WTC11 (cell line): ENCODE measurements around the gene GLS. TPM values are rescaled to one million over a fixed set of nuclear protein-coding genes. Genes with fewer than 3 reads are reported as not detected.
"Not testable (repeated sequence)": the region's sequence is repeated elsewhere in the genome, so short reads cannot be mapped to it uniquely, and the experiment has no call there.

ENCODE experiments used
- ATAC-seq: fragments of 200-7000 bp; cut with Tn5 transposase; 2 replicates; pipeline ENCODE4 v1.10.0; 2021; ENCODE audit warnings: mild to moderate bottlenecking, moderate library complexity
- CTCF ChIA-PET: fragments of 300-600 bp; sonication (Branson Sonifier 250); formaldehyde crosslinking; loops from one replicate; lab custom pipeline; 2021; ENCODE audit warnings: antibody characterized with exemption; lab: Charles Lee
- POLR2A ChIA-PET: fragments of 350-600 bp; sonication (Branson Sonifier 250); formaldehyde crosslinking; loops from one replicate; lab custom pipeline; 2021; ENCODE audit warnings: antibody characterized with exemption; lab: Charles Lee
- DNase-seq: peaks from one replicate; pipeline ENCODE4 v3.0.0; 2021; ENCODE audit warnings: low spot score
- H3K27ac Mint-ChIP-seq: 2 replicates; pipeline ENCODE4 v1.8.0; 2021; ENCODE audit warnings: mixed read lengths
- H3K27me3 Mint-ChIP-seq: 2 replicates; pipeline ENCODE4 v1.8.0; 2021; ENCODE audit warnings: low read depth, mild to moderate bottlenecking, moderate library complexity, mixed read lengths
- H3K36me3 Mint-ChIP-seq: 2 replicates; pipeline ENCODE4 v1.8.0; 2021; ENCODE audit warnings: mixed read lengths
- H3K4me1 Mint-ChIP-seq: 2 replicates; pipeline ENCODE4 v1.8.0; 2022; ENCODE audit warnings: mixed read lengths
- H3K4me3 Mint-ChIP-seq: 2 replicates; pipeline ENCODE4 v1.8.0; 2021; ENCODE audit warnings: mild to moderate bottlenecking, moderate library complexity, mixed read lengths
- H3K9me3 Mint-ChIP-seq: 2 replicates; pipeline ENCODE4 v1.8.0; 2021; ENCODE audit warnings: mixed read lengths
- AFF4 ChIP-seq: sonication (generic); formaldehyde crosslinking; IDR thresholded peaks from 2 replicates; pipeline ENCODE4 v1.8.1; 2023; ENCODE audit warnings: mild to moderate bottlenecking, missing genetic modification reagents, borderline replicate concordance
- ARID4B ChIP-seq: sonication (generic); formaldehyde crosslinking; IDR thresholded peaks from 2 replicates; pipeline ENCODE4 v1.8.0; 2023; ENCODE audit warnings: missing genetic modification reagents, mild to moderate bottlenecking, borderline replicate concordance
- ATF2 ChIP-seq: sonication (generic); formaldehyde crosslinking; IDR thresholded peaks from 2 replicates; pipeline ENCODE4 v1.8.1; 2022; ENCODE audit warnings: low read depth, missing genetic modification reagents, borderline replicate concordance
- CDX4 ChIP-seq: fragments of 250-450 bp; sonication (Bioruptor Pico); IDR thresholded peaks from 2 replicates; pipeline ENCODE4 v1.9.0; 2021; ENCODE audit warnings: moderate library complexity, mild to moderate bottlenecking, inconsistent platforms, borderline replicate concordance
- E2F5 ChIP-seq: sonication (generic); formaldehyde crosslinking; IDR thresholded peaks from 2 replicates; pipeline ENCODE4 v1.8.1; 2022; ENCODE audit warnings: mild to moderate bottlenecking, moderate library complexity, missing genetic modification reagents
- ESRRA ChIP-seq: sonication (generic); formaldehyde crosslinking; IDR thresholded peaks from 2 replicates; pipeline ENCODE4 v1.8.1; 2022; ENCODE audit warnings: mild to moderate bottlenecking, missing genetic modification reagents, borderline replicate concordance
- HMGXB4 ChIP-seq: sonication (generic); formaldehyde crosslinking; IDR thresholded peaks from 2 replicates; pipeline ENCODE4 v1.8.1; 2023; ENCODE audit warnings: mild to moderate bottlenecking, moderate library complexity, missing genetic modification reagents
- IRF2 ChIP-seq: sonication (generic); formaldehyde crosslinking; IDR thresholded peaks from 2 replicates; pipeline ENCODE4 v1.8.0; 2022; ENCODE audit warnings: low read depth, missing genetic modification reagents, borderline replicate concordance
- KAT7 ChIP-seq: sonication (generic); formaldehyde crosslinking; IDR thresholded peaks from 2 replicates; pipeline ENCODE4 v1.8.1; 2023; ENCODE audit warnings: missing genetic modification reagents, mild to moderate bottlenecking, borderline replicate concordance
- NFE2L1 ChIP-seq: sonication (generic); formaldehyde crosslinking; IDR thresholded peaks from 2 replicates; pipeline ENCODE4 v1.8.1; 2023; ENCODE audit warnings: missing genetic modification reagents
- NR3C1 ChIP-seq: sonication (generic); formaldehyde crosslinking; conservative IDR thresholded peaks from 2 replicates; pipeline ENCODE4 v1.8.1; 2023; ENCODE audit warnings: low read depth, mild to moderate bottlenecking, missing genetic modification reagents
- ZBTB43 ChIP-seq: sonication (generic); formaldehyde crosslinking; IDR thresholded peaks from 2 replicates; pipeline ENCODE4 v1.8.1; 2023; ENCODE audit warnings: mild to moderate bottlenecking, missing genetic modification reagents
- ZNF121 ChIP-seq: sonication (generic); formaldehyde crosslinking; IDR thresholded peaks from 2 replicates; pipeline ENCODE4 v1.8.0; 2023; ENCODE audit warnings: missing genetic modification reagents
- ZNF317 ChIP-seq: sonication (generic); formaldehyde crosslinking; IDR thresholded peaks from 2 replicates; pipeline ENCODE4 v1.8.1; 2023; ENCODE audit warnings: low read depth, mild to moderate bottlenecking, moderate library complexity, missing genetic modification reagents, borderline replicate concordance
- total RNA-seq: library from RNA; stranded (reverse); gene quantifications from 3 replicates; pipeline ENCODE4 v1.2.3, GENCODE V29; 2021

GLS gene
- total RNA-seq, 1 experiment from 2014 or later: 115 TPM

- no peak for ATAC-seq
- POLR2A ChIA-PET: interaction anchor here (0.7 kb wide), 1 partner anchor 75 kb away, joined by 4 read pairs; no protein-coding TSS in a partner anchor
- TF ChIP-seq ZNF121 (CRISPR knock-in tag) (no peak), E2F5 (CRISPR knock-in tag) (no peak), ESRRA (CRISPR knock-in tag) (no peak), NFE2L1 (CRISPR knock-in tag) (no peak), ZBTB43 (no peak), IRF2 (CRISPR knock-in tag) (no peak), ARID4B (CRISPR knock-in tag) (no peak), ATF2 (CRISPR knock-in tag) (no peak), KAT7 (CRISPR knock-in tag) (no peak), HMGXB4 (CRISPR knock-in tag) (no peak), AFF4 (CRISPR knock-in tag) (no peak), CDX4 (CRISPR knock-in tag) (no peak), NR3C1 (no peak), ZNF317 (no peak)
Observed at GRCh38 chr2:190959911-190960788, 79.5 kb downstream of the GLS start.

GRCh38 chr2:190961117-190961516 lies 80.5 kb downstream of the GLS start:
- POLR2A ChIA-PET, CTCF ChIA-PET, DNase-seq, H3K27ac Mint-ChIP-seq, H3K27me3 Mint-ChIP-seq, H3K4me3 Mint-ChIP-seq, H3K4me1 Mint-ChIP-seq, ATAC-seq, H3K9me3 Mint-ChIP-seq: not testable (repeated sequence)
- H3K36me3 Mint-ChIP-seq: peaks cover 10% of the 10 kb centered on the region

More at GRCh38 chr2:190959911-190960788, 79.5 kb downstream of the GLS start:
- H3K9me3 Mint-ChIP-seq: peaks cover 14% of the 10 kb centered on the region
- no peaks in the 10 kb centered on the region for H3K4me1 Mint-ChIP-seq
- H3K4me3 Mint-ChIP-seq: no peak overlapping the region
- H3K27me3 Mint-ChIP-seq: no peaks in the 10 kb centered on the region; the same call in 1 of the 2 replicates
- H3K36me3 Mint-ChIP-seq: peaks cover 15% of the 10 kb centered on the region
- DNase-seq: no peak
- CTCF ChIA-PET: interaction anchor here (0.7 kb wide), 1 partner anchor 115 kb away, joined by 4 read pairs; no protein-coding TSS in a partner anchor
- H3K27ac Mint-ChIP-seq: no peak overlapping the region
